ENCODE data around the gene DLEC1. TPM values are rescaled to one million over a fixed set of nuclear protein-coding genes. Genes with fewer than 3 reads are reported as not detected.

Gene DLEC1
- total RNA-seq, 1 experiment from 2014 or later: not detected

GRCh38 chr3:38047896-38048295 lies 8.9 kb downstream of the DLEC1 start:
- no peaks in the 10 kb centered on the region for H3K27me3 ChIP-seq (ENCODE audit: control insufficient read depth, insufficient read depth, low read length)
- ChIA-PET POLR2A (no interaction called here), CTCF (no interaction called here)
- BruUV-seq (replicated peaks): no TSS peak
- H3K4me3 ChIP-seq (ENCODE audit: low read depth in 2 of 2, low read length in 2 of 2): no peak overlapping the region
- ATAC-seq: no peak
- H3K27ac ChIP-seq (ENCODE audit: low read length): no peak overlapping the region
- DNase-seq (ENCODE audit: low read depth, low spot score): no peak
- TF ChIP-seq POLR2AphosphoS5 (IDR thresholded peaks at IDR 0.05; ENCODE audit: low read depth, low read length) (no peak), CTCF (IDR thresholded peaks at IDR 0.05) (no peak), SIN3A (IDR thresholded peaks at IDR 0.05; ENCODE audit: borderline replicate concordance, insufficient read depth, low read depth, low read length) (no peak), TCF7L2 (IDR thresholded peaks at IDR 0.05; ENCODE audit: low read depth, low read length) (no peak)
- H3K36me3 ChIP-seq (ENCODE audit: control insufficient read depth, insufficient read depth, low read length): no peaks in the 10 kb centered on the region
- H3K4me1 ChIP-seq (ENCODE audit: control insufficient read depth, insufficient read depth, low read length): no peaks in the 10 kb centered on the region
- in situ Hi-C loops (cut with HindIII; ENCODE audit: low pct_unique_long_range_greater_than_20kb, low sequenced_read_pairs) (no loop called here), intact Hi-C loops (cut with micrococcal nuclease; ENCODE audit: unreplicated experiment) (no loop called here)
- no peaks in the 10 kb centered on the region for H3K9me3 ChIP-seq (ENCODE audit: control insufficient read depth, insufficient read depth, low read depth, low read length)

GRCh38 chr3:38049358-38050126 lies 10.5 kb downstream of the DLEC1 start:
- no TSS peak for BruUV-seq (replicated peaks)
- no peak overlapping the region for H3K4me3 ChIP-seq (ENCODE audit: low read depth in 2 of 2, low read length in 2 of 2)
- no peaks in the 10 kb centered on the region for H3K36me3 ChIP-seq (ENCODE audit: control insufficient read depth, insufficient read depth, low read length)
- no peaks in the 10 kb centered on the region for H3K4me1 ChIP-seq (ENCODE audit: control insufficient read depth, insufficient read depth, low read length)
- H3K9me3 ChIP-seq (ENCODE audit: control insufficient read depth, insufficient read depth, low read depth, low read length): no peaks in the 10 kb centered on the region
- H3K27ac ChIP-seq (ENCODE audit: low read length): no peak overlapping the region
- ATAC-seq (no peak), DNase-seq (ENCODE audit: low read depth, low spot score) (no peak)
- intact Hi-C loops (cut with micrococcal nuclease; ENCODE audit: unreplicated experiment) (no loop called here), in situ Hi-C loops (cut with HindIII; ENCODE audit: low pct_unique_long_range_greater_than_20kb, low sequenced_read_pairs) (no loop called here)
- ChIA-PET CTCF (no interaction called here), POLR2A (no interaction called here)
- no peak for TF ChIP-seq SIN3A (IDR thresholded peaks at IDR 0.05; ENCODE audit: borderline replicate concordance, insufficient read depth, low read depth, low read length)
- TF ChIP-seq TCF7L2 (IDR thresholded peaks at IDR 0.05; ENCODE audit: low read depth, low read length): no peak
- TF ChIP-seq POLR2AphosphoS5 (IDR thresholded peaks at IDR 0.05; ENCODE audit: low read depth, low read length): no peak
- TF ChIP-seq CTCF (IDR thresholded peaks at IDR 0.05): no peak
- no peak for TF ChIP-seq REST (IDR thresholded peaks at IDR 0.05; ENCODE audit: insufficient read depth in 1 of 2, low read depth in 2 of 2, low read length in 1 of 2)
- H3K27me3 ChIP-seq (ENCODE audit: control insufficient read depth, insufficient read depth, low read length): no peaks in the 10 kb centered on the region
